Mucosa of descending colon (tissue), 3 donors: Measurements from ENCODE around the gene DNTT. TPM values are rescaled to one million over a fixed set of nuclear protein-coding genes. Genes with fewer than 3 reads are reported as not detected.

Experiments used
- ATAC-seq: fragments of 200-7000 bp; cut with Tn5 transposase; one replicate; pipeline ENCODE4 v1.9.1; 2020; ENCODE audit warnings: mild to moderate bottlenecking, moderate library complexity
- DNase-seq, 3 donors: peaks; one replicate each; pipeline ENCODE4 v3.0.0-alpha.2; 2020
- H3K36me3 ChIP-seq: fragments of 200-600 bp; one replicate; pipeline ENCODE4 v1.8.0; 2021; ENCODE audit warnings: low read depth, mild to moderate bottlenecking
- H3K4me1 ChIP-seq: fragments of 200-600 bp; one replicate; pipeline ENCODE4 v1.8.0; 2021; ENCODE audit warnings: low read depth, mild to moderate bottlenecking
- H3K4me3 ChIP-seq: fragments of 200-600 bp; one replicate; pipeline ENCODE4 v1.8.0; 2021; ENCODE audit warnings: mild to moderate bottlenecking
- H3K9me3 ChIP-seq: fragments of 200-600 bp; one replicate; pipeline ENCODE4 v1.8.0; 2021; ENCODE audit warnings: mild to moderate bottlenecking
- CTCF ChIP-seq: fragments of 200-600 bp; IDR thresholded peaks from one replicate; pipeline ENCODE4 v1.8.0; 2022; ENCODE audit warnings: antibody characterized with exemption, mild to moderate bottlenecking
- intact Hi-C, 2 donors: fragments of 100-400 bp; cut with DNase I in 1 of 2; cut with micrococcal nuclease in 1 of 2; formaldehyde crosslinking; loops; one replicate each; pipeline versions ENCODE4 v1.11.0 to v1.11.1; 2022; cut with DNase I, micrococcal nuclease
- total RNA-seq, 3 donors: library from RNA; stranded (reverse); fragmentation: NEBNext Ultra II Directional in 2 of 3; extraction: Animal tissue kit (Norgen Biotek cat#: 25700) in 2 of 3; gene quantifications; one replicate each; pipeline versions ENCODE4 v1.2.1 to v1.2.4, GENCODE V29; 2021 to 2023
- donor health status: DM: no; HTN: no; CAD: no; lungs with moderate emphysema.
- donor health status: DM: no; HTN: no; CAD: no.
- donor health status: DM: no; HTN: yes; CAD: no.

DNTT gene
- total RNA-seq, 3 donors from 2014 or later = not detected

GRCh38 chr10:96376483-96376882, 72.2 kb downstream of the DNTT start:
- no peaks in the 10 kb centered on the region for H3K9me3 ChIP-seq
- ATAC-seq (no peak), DNase-seq (no peak)
- no peaks in the 10 kb centered on the region for H3K4me1 ChIP-seq
- H3K36me3 ChIP-seq = no peaks in the 10 kb centered on the region
- TF ChIP-seq CTCF = no peak
- intact Hi-C loops = loop anchor here in 1 of 2 donors (10.0 kb wide), 1 partner anchor 448 kb away; no protein-coding TSS in a partner anchor
- H3K4me3 ChIP-seq = no peak overlapping the region

- no peaks in the 10 kb centered on the region for H3K4me1 ChIP-seq
- ATAC-seq (no peak), DNase-seq (peak in 2 of 3 donors; percentile 27 to 31)
- H3K9me3 ChIP-seq = no peaks in the 10 kb centered on the region
- intact Hi-C loops = loop anchor here in 1 of 2 donors (10.0 kb wide), 1 partner anchor 447 kb away; no protein-coding TSS in a partner anchor
- TF ChIP-seq CTCF = no peak
- H3K4me3 ChIP-seq = no peak overlapping the region
- no peaks in the 10 kb centered on the region for H3K36me3 ChIP-seq
These were observed 73.6 kb downstream of the DNTT start for GRCh38 chr10:96377816-96378294.

- TF ChIP-seq CTCF = no peak
- Histone ChIP-seq H3K4me3 (no peak overlapping the region), H3K4me1 (no peaks in the 10 kb centered on the region), H3K9me3 (no peaks in the 10 kb centered on the region), H3K36me3 (no peaks in the 10 kb centered on the region)
- intact Hi-C loops = loop anchor here in 1 of 2 donors (10.0 kb wide), 1 partner anchor 446 kb away; no protein-coding TSS in a partner anchor
- ATAC-seq (no peak), DNase-seq (no peak)
These were observed 74.5 kb downstream of the DNTT start for GRCh38 chr10:96378741-96379140.

- Histone ChIP-seq H3K4me1 (no peaks in the 10 kb centered on the region), H3K36me3 (no peaks in the 10 kb centered on the region), H3K4me3 (no peak overlapping the region), H3K9me3 (no peaks in the 10 kb centered on the region)
- no peak for DNase-seq
- intact Hi-C loops = loop anchor here in 1 of 2 donors (10.0 kb wide), 1 partner anchor 445 kb away; no protein-coding TSS in a partner anchor
- no peak for ATAC-seq
- TF ChIP-seq CTCF = no peak
These were observed 75.5 kb downstream of the DNTT start for GRCh38 chr10:96379758-96380157.

- no peaks in the 10 kb centered on the region for H3K36me3 ChIP-seq
- ATAC-seq = peak; percentile 34
- no peak overlapping the region for H3K4me3 ChIP-seq
- intact Hi-C loops = no loop called here
- no peaks in the 10 kb centered on the region for H3K9me3 ChIP-seq
- no peak for DNase-seq
- no peaks in the 10 kb centered on the region for H3K4me1 ChIP-seq
- no peak for TF ChIP-seq CTCF
These were observed 76.6 kb downstream of the DNTT start for GRCh38 chr10:96380821-96381220.

- no peak for ATAC-seq
These were observed 80.3 kb downstream of the DNTT start for GRCh38 chr10:96384506-96384905.

More at GRCh38 chr10:96384506-96384905, 80.3 kb downstream of the DNTT start:
- no peak for DNase-seq
- intact Hi-C loops = no loop called here
- no peaks in the 10 kb centered on the region for H3K4me1 ChIP-seq
- H3K36me3 ChIP-seq = no peaks in the 10 kb centered on the region
- H3K4me3 ChIP-seq = no peak overlapping the region
- TF ChIP-seq CTCF = no peak
- H3K9me3 ChIP-seq = no peaks in the 10 kb centered on the region
